GM19468 (cell line): ENCODE measurements around the gene MRPS15.
"Not testable (repeated sequence)": the region's sequence is repeated elsewhere in the genome, so short reads cannot be mapped to it uniquely, and the experiment has no call there.

Experiments
- ATAC-seq: cut with Tn5 transposase; IDR thresholded peaks from one replicate; pipeline ENCODE4 v1.9.1; 2021; ENCODE audit warnings: mild to moderate bottlenecking, moderate library complexity, moderate number of reproducible peaks; ENCODE audit not compliant: unreplicated experiment; ENCODE audit errors: extremely low read depth

MRPS15 gene

DNA sequence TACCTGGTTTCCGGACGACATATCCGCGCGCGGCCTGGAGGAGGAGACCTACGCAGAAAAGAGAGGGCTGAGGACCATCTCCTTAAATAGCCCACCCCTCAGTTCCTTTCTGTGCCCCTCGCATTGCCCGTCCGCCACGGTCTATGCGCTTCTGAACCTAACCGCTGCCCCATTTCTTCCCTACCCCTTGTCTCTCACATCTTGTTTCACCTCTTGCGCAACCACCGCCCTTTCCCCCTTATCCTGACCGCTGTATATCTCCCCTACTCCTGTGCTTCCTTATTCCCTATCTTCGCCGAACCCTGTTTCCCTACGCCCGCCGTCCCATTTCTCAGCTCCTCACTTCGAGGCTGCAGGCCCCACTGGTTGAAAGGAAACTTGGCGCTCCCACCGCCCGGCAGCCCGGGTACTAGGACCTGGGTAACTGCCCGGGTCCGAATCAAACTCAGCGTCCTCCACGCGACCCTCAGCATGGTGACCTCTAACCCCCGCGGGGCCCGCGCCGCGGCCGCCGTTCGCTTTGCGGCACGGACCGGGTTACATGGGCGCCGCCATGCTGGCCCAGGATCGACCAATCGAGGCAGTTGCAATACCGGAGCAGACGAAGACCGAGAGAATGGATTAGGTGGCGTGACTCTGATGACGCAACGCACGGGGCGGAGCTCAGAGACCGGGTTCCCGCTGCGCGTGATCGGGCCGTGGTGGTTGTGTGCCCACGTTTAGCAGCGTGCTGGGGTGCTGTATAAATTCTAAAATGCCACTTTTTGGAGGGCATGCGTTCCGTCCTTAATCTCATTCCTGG lies at the start of gene MRPS15:
MRPS15 (minus strand) TSS at position 582 of the 802 bp plus-strand sequence; CDS start at position 473, 109 bp downstream.
- peak; percentile 79 for ATAC-seq

DNA sequence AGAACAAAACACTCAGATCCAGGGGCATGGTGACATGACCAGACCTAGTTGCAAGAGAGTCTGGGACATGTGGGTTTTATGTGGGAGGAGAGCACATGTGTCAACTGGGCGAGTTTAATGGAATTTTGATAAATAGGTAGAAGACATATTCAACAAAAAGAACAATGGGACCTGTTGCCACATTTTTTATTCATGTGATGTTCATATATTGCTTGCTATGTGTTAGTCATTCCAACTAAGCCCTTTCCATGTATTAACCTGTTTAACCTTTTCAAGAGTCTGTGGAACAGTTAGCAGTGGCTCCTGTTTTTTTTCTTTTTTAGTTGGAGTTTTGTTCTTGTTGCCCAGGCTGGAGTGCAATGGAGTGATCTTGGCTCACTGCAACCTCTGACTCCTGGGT lies 48.7 kb upstream of the MRPS15 start:
- no peak for ATAC-seq

DNA sequence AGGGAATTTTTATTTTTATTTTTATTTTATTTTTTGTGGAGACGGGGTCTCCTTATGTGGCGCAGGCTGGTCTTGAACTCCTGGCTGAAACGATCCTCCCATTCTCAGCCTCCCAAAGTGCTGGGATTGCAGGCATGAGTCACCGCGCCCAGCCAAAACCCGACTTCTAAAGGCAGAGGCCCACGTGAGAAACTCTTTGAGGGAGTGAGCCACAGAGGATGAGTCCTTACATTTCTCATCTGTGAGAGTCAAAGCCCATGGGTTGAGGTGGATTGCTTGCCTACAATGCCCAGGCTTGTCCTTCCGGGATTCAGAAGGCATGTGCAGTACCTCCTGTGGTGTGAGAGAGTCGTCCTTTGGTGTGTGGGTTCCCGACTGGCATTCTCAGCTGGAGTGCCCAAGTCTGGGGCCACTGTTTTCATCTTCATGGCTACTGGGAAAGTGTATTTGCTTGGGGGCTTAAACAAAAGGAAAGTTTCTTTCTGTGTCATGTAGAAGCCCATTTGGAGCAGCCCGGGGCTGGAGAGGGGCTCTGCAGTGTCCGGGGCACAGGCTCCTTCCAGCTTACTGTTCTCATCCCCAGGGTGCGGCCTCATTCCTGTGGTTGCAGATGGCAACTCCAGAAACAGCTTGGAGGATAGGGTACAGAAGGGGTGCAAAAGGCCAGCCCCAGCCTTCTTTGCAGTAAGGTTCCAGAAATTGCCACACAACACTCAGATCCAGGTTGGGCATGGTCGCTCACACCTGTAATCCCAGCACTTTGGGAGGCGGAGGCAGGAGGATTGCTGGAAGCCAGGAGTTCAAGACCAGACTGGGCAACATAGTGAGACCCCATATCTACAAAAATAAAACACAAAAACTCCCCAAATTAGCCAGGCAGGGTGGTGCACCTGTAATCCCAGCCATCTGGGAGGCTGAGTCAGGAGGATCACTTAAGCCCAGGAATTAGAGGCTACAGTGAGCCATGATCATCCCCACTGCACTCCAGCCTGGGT lies 47.9 kb upstream of the MRPS15 start:
- no peak for ATAC-seq

DNA sequence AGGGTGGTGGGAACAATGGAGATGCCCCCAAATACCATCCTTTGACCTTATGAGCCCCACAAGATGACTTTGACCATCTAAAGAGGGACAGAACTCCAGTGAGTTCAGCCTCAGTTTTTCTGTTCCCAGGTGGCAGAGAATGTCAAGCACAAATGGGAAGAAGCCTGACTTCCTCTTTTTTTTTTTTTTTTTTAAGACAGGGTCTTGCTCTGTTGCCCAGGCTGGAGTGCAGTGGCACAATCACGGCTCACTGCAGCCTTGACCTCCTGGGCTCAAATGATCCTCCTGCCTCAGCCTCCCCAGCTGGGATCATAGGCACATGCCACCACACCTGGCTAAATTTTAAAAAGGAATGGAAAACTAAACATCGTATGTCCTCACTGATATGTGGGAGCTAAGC lies 47.0 kb upstream of the MRPS15 start:
- ATAC-seq: not testable (repeated sequence)

DNA sequence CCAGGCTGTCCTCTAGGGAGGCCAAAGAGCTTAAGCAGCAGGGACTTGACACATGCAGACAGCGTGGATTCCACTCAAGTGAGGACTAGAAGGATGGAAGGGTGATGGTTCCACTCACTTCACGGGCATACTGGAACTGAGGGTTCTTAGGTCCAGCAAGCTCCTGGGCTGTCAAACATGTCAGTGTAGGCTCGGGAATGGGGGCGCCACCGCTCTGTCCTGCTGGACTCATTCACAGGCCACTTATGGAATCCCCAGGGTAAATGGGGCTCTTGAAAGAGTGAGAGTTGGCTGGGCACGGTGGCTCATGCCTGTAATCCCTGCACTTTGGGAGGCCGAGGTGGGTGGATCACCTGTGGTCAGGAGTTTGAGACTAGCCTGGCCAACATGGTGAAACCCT lies 46.2 kb upstream of the MRPS15 start:
- ATAC-seq: no peak

DNA sequence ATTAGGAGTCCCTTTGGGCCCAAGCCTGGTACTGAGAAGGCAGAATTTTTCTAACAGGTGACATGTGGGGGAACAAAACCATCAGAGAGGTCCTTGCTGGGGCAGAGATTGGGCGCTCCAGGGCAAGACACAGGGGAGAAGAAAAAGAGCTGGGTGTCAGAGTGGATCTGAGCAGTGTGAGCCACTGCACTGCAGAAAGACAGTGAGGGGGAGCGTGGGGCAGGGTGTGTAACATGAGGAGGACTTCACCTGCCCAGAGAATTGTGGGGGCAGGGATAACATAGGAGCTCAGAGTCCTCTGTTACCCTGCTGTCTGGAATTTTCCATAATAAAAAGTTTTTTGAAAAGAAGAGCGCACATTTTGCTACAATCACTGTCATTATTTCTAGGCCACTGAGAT lies 44.1 kb upstream of the MRPS15 start:
- ATAC-seq: no peak

DNA sequence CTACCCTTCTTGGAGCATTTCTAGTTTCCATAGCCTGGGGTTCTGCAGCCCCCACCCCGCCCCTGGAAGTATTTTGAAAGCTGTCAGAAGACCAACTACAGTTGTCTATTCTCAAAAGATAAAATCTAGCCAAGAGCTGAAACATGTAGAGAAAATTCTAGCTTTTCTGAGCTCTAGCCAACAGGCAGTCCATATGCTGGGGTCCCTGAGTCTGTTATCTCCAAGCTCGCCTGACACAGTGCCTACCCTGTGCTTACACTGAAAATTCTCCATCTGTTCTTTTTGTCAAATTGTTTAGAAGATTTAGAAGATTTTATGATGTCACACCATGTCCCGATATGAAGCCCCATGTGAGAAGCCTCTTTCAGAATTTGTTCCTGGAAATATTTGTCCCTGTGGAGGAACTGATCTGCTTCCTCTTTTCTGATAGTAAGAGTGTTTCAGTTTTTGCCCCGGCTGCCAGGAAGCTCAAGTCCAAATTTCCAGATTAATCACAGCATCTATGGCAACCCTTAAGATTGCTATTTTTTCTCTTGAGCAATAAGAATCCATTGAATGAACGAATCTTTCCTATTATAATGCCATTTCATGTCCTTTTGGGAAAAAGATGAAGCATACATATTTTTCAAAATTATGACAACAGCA lies 42.2 kb upstream of the MRPS15 start:
- ATAC-seq: no peak

DNA sequence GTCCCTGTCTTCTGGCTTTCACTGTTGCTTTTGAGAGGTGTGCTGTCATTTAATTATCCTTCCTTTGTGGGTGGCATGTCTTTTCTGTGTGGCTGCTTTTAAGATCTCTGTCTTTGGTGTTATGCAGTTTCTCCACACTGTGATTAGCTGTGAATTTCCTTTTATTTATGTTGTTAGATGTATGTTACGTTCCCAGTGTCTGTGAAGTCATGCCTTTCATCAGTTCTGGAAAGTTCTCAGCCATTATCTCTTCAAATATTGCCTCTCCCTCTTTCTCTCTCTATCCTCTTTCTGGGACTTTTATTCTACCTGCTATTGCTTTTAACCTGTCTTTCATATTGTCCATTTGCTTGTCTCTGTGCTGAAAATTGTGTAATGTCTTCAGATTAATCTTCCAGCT lies 39.5 kb upstream of the MRPS15 start:
- no peak for ATAC-seq

DNA sequence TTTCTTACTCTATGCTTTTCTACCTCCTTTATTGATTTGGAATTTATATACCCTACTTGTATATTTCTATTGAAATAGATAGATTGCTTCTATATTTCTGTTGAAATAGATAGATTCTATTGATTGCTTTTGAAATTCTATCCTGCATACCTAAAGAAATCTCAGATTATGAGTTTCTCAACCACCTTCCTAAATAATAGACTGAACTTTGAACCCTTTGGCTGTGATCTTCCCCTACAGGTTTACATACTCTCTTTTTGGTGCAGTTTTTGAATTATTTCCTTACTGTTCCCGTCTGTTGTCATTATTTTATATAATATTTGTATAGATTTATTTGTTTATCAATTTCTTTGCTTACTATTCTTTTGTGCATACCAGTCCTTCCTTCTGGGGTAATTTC lies 39.0 kb upstream of the MRPS15 start:
- no peak for ATAC-seq

DNA sequence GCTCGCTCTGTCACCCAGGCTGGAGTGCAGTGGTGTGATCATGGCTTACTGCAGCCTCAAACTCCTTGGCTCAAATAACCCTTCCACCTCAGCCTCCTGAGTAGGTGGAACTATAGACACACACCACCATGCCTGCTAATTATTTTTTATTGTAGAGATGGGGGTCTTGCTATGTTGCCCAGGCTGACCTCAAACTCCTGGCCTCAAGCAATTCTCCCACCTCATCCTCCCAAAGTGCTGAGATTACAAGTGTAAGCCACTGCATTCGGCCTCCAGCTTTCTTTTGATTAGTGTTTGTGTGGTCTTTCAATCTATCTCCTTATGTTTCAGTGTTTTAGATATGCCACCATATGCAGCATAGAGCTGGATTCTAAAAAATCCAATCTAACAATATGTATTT lies 38.4 kb upstream of the MRPS15 start:
- ATAC-seq: no peak

DNA sequence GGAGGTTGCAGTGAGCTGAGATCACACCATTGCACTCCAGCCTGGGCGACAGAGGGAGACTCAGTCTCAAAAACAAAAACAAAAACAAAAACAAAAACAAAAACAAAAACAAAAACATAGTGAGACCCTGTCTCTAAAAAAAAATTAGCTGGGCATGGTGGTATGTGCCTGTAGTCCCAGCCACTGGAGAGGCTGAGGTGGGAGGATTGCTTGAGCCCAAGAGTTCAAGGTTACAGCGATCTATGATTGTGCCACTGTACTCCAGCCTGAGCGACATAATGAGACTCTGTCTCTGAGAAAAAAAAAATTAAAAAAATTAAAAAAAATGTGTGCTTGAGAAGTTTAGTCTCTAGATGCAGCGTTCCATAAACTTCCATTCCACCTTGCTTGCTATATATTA lies 37.7 kb upstream of the MRPS15 start:
- ATAC-seq: not testable (repeated sequence)

DNA sequence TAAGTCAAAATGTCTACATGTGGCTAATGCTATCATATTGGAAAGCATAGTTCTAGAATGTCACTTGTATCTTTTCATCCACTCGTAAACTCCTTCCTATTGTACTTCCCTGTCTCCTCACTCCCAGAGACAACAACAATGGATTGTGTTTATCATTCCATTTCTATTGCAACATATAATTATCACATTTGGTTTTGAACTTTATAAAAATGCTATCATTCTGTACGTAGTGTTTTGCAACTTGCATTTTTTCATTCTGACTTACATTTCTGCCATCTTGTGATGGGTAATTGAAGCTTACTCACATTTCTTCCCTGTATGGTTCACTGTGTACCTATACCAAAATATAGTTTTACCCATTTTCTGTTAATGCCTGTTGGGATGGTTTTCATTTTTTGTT lies 33.0 kb upstream of the MRPS15 start:
- no peak for ATAC-seq

DNA sequence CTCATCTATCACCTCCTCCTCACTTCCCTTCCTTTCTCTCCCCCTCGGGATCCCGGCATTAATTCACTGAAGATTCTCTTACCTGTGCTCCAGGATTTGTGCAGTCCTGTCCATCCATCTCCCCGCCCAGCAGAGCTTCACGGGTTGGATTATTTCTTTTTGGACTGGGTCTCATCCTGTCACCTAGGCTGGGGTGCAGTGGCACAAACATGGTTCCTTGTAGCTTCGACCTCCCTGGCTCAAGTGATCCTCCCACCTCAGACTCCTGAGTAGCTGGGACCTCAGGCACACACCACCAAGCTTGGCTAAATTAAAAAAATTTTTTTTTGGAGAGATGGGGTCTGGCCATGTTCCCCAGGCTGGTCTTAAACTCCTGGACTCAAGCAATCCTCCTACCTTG lies 30.8 kb upstream of the MRPS15 start:
- ATAC-seq: no peak

DNA sequence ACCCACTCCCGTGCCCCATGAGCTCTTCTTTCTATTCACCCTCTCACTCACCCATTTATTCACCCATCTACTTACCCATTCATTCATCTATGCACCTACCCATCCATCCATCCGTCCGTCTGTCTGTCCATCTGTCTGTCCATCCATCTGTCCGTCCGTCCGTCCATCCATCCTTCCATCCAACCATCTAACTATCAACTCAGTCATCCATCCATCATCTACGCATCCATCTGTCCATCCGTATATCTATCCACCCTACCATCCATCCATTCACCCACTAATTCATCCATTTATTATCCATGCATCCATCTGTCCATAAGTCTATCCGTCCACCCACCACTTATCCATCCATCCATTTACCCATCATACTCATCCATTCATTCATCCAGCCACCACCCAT lies 29.3 kb upstream of the MRPS15 start:
- no peak for ATAC-seq

DNA sequence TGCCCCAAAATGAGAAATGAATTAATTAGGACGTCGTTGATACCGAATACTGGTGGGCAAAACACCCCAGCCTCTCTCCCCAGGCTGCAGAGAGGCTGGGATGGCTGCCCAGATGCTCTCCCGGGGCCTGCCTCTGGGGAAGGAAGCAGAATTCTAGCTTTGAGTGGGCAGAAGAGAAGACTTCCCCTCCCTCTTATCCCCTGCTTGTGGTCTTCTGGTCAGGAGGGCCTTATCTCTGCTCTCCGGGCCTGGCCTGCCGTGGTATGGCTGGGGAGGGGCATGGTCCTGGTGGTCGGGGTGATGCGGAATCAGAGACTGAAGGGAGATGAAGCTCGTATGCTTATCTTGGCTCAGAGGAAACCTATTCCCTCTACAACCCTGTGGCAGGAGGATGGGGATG lies 28.3 kb upstream of the MRPS15 start:
- ATAC-seq: no peak

DNA sequence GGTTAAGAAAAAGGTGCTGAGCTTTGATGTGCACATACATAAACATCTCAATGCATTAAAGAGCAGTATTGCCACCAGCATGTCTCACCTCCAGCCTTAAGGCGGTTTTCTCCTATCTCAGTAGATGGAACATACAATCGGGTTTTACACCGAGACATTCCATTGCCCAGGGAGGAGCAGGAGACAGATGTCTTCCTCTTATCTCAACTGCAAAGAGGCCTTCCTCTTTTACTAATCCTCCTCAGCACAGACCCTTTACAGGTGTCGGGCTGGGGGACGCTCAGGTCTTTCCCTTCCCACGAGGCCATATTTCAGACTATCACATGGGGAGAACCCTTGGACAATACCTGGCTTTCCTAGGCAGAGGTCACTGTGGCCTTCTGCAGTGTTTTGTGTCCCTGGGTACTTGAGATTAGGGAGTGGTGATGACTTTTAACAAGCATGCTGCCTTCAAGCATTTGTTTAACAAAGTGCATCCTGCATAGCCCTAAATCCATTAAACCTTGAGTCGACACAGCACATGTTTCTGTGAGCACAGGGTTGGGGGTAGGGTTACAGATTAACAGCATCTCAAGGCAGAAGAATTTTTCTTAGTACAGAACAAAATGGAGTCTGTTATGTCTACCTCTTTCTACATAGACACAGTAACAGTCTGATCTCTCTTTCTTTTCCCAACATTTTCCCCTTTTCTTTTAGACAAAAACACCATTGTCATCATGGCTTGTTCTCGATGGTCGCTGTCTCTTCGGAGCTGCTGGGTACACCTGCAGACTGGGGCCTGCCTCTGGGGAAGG lies 25.3 kb upstream of the MRPS15 start:
- not testable (repeated sequence) for ATAC-seq

DNA sequence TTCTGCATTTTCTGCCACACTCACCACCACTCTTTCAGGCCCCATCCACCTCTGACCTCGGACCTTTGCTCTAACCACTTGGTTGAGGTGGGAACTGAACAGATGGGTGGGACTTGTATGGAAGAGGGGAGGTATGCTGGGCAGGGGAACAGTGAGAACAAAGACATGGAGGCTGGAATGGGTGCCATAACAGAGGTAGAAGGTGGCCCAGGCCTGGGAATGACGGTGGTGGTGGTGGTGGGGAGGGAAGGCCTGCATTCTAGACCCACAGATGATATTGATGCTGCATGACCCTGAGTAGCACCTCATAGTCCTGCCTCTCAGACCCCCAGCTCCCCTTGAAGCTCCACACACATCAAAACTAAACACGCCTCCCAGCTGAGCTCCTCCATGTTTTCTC lies 23.7 kb upstream of the MRPS15 start:
- no peak for ATAC-seq

DNA sequence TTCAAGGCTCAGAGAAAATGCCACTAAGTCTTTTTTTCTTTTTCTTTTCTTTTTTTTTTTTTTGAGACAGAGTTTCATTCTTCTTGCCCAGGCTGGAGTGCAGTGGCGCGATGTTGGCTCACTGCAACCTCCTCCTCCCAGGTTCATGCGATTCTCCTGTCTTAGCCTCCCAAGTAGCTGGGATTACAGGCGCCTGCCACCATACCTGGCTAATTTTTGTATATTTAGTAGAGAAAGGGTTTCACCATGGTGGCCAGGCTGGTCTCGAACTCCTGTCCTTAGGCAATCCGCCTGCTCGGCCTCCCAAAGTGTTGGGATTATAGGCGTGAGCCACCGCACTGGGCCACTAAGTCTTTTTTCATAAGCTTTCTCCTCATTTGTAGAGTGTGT lies 23.1 kb upstream of the MRPS15 start:
- not testable (repeated sequence) for ATAC-seq

DNA sequence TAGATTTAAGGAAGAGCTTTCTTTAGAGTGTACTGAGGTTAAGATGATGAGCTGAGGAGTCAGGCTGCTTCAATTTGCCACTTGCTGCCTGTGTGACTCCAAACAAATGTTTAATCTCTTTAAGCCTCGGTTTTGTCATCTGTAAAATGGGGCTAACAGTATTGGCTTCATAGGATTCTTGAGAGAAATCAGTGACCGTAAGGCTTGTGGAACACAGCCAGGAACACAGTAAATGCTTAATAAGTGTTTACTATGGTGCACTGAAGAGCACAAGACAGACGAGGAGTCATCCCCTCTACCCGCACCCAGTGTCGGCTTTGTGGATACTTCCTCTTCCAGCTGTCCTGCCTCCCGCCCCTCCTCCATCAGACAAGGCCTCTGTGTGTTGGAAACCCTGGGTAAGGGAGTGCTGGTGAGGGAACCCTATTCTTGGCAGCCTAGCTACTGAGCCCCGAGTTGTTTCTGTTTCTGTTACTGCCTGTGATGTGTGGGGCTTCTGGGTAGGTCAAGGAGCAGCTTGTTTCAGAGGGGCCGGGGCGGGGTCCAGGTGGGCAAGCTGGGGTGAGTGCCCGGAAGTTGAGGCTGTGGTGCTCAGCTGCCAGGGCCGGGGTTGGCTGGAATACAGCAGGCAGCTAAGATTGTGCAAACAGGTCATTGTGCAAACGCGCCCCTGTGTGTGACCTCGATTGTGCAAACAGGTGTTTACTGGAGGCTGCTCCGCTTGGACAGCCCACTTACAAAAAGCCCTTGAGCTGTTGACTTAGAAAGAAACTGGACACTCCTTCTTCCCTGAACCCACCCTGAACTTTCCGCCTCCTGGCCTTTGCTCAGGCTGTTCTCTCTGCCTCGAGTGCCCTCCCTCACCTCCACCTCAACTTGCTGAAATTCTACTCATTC lies 22.5 kb upstream of the MRPS15 start:
- no peak for ATAC-seq
